ENCODE results near the gene SLC22A6. TPM values are rescaled to one million over a fixed set of nuclear protein-coding genes. Genes with fewer than 3 reads are reported as not detected.

SLC22A6 gene, protein sequence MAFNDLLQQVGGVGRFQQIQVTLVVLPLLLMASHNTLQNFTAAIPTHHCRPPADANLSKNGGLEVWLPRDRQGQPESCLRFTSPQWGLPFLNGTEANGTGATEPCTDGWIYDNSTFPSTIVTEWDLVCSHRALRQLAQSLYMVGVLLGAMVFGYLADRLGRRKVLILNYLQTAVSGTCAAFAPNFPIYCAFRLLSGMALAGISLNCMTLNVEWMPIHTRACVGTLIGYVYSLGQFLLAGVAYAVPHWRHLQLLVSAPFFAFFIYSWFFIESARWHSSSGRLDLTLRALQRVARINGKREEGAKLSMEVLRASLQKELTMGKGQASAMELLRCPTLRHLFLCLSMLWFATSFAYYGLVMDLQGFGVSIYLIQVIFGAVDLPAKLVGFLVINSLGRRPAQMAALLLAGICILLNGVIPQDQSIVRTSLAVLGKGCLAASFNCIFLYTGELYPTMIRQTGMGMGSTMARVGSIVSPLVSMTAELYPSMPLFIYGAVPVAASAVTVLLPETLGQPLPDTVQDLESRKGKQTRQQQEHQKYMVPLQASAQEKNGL
- total RNA-seq (not detected), total RNA-seq (0 reads per million in 29 experiments)
- not detected for total RNA-seq (2013)

DNA sequence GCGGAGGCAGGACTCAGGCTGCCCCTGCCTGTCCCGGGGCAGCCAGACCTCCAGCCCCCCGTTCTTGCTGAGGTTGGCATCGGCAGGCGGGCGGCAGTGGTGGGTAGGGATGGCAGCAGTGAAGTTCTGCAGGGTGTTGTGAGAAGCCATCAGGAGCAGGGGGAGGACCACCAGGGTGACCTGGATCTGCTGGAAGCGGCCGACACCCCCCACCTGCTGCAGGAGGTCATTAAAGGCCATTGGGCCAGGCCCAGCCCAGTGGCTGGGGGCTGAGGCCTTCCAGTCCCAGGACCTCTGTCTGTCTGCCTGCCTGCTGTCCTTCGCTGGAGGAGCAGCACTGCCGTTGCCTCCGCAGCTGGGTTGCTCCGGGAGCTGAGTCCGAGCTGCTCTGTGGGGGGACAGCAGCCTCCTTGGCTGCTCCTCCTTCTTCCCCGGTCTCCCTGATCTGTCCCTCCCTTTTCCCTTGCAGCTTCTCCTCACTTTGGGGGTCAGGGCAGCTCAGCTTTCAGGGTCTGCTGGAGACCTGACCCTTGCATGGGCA is at the start of gene SLC22A6:
Gene SLC22A6, minus strand, starts transcription at position 517 of the 541 bp plus-strand sequence. Its CDS starts 277 bp downstream, at position 240.
- Mint-ChIP-seq H3K36me3 (no peaks in the 10 kb centered on the region), H3K4me1 (no peaks in the 10 kb centered on the region), H3K27ac (no peak within 1 kb of the TSS), H3K27me3 (peaks cover 13 to 22% of the 10 kb centered on the region in 2 donors), H3K9me3 (peaks cover 0 to 4% (median 0%) of the 10 kb centered on the region in 3 donors), H3K4me3 (no peak within 1 kb of the TSS)
- no peak within 1 kb of the TSS for H3K4me3 ChIP-seq (ENCODE audit: control insufficient read depth in 1 of 2, extremely low read depth in 1 of 2, low read length in 1 of 2)
- peaks cover 0 to 32% of the 10 kb centered on the region in 2 experiments for H3K27me3 ChIP-seq (replicated peaks in 1 of 2; ENCODE audit: control insufficient read depth in 2 of 2, extremely low read depth in 1 of 2, insufficient read depth in 2 of 2, low read length in 1 of 2)
- 69% methylated on average over 10 of the region's 14 CpGs for WGBS (ENCODE audit: insufficient coverage)
- H3K9me3 ChIP-seq = no peaks in the 10 kb centered on the region
- no peak for ATAC-seq (replicated peaks in 1 of 4)
- ChIA-PET CTCF (no interaction called here), POLR2A (no interaction called here)
- no peaks in the 10 kb centered on the region for H3K4me1 ChIP-seq (ENCODE audit: control insufficient read depth in 1 of 2, extremely low read depth in 1 of 2, insufficient read depth in 2 of 2, low read length in 2 of 2)
- no peaks in the 10 kb centered on the region for H3K36me3 ChIP-seq (ENCODE audit: control insufficient read depth in 2 of 2, extremely low read depth in 1 of 2, insufficient read depth in 1 of 2, low read length in 1 of 2)
- DNase-seq = no peak
- no peak within 1 kb of the TSS for H3K27ac ChIP-seq (ENCODE audit: low read length)

DNA sequence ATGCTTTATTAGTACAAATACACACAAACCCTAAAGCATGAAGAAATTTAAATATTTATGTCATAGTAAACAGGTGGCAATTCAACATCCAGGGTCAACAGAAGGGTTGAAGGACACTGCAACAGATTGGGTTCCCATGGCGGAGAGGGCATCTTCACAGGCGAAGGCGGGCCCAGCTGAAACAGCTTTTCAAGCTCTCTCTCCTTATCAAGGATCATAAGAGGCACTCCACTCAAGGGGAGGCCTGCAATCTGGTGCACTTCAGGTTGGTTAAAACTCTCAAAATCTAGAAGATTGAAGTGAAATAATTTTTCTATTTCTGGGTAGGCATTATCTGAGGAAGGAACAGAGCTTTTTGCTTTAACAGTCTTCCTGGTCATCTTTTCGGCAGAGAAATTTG is 47.7 kb upstream of the SLC22A6 start:
- Mint-ChIP-seq H3K27me3 (peaks cover 32 to 44% of the 10 kb centered on the region in 2 donors), H3K4me3 (no peak overlapping the region), H3K36me3 (no peaks in the 10 kb centered on the region), H3K9me3 (no peaks in the 10 kb centered on the region), H3K27ac (no peak overlapping the region), H3K4me1 (peaks cover 0 to 4% (median 2%) of the 10 kb centered on the region in 3 donors)
- ChIA-PET CTCF (no interaction called here), POLR2A (no interaction called here)
- Histone ChIP-seq H3K9me3 (no peaks in the 10 kb centered on the region), H3K36me3 (ENCODE audit: control insufficient read depth in 2 of 2, extremely low read depth in 1 of 2, insufficient read depth in 1 of 2, low read length in 1 of 2) (no peaks in the 10 kb centered on the region), H3K27ac (ENCODE audit: low read length) (no peak overlapping the region), H3K27me3 (replicated peaks in 1 of 2; ENCODE audit: control insufficient read depth in 2 of 2, extremely low read depth in 1 of 2, insufficient read depth in 2 of 2, low read length in 1 of 2) (peaks cover 0 to 12% of the 10 kb centered on the region in 2 experiments), H3K4me1 (ENCODE audit: control insufficient read depth in 1 of 2, extremely low read depth in 1 of 2, insufficient read depth in 2 of 2, low read length in 2 of 2) (no peaks in the 10 kb centered on the region), H3K4me3 (ENCODE audit: control insufficient read depth in 1 of 2, extremely low read depth in 1 of 2, low read length in 1 of 2) (no peak overlapping the region)
- ATAC-seq (replicated peaks in 1 of 4) (no peak), DNase-seq (no peak)
- 100% methylated on average over 1 of the region's 4 CpGs for WGBS (ENCODE audit: insufficient coverage)

DNA sequence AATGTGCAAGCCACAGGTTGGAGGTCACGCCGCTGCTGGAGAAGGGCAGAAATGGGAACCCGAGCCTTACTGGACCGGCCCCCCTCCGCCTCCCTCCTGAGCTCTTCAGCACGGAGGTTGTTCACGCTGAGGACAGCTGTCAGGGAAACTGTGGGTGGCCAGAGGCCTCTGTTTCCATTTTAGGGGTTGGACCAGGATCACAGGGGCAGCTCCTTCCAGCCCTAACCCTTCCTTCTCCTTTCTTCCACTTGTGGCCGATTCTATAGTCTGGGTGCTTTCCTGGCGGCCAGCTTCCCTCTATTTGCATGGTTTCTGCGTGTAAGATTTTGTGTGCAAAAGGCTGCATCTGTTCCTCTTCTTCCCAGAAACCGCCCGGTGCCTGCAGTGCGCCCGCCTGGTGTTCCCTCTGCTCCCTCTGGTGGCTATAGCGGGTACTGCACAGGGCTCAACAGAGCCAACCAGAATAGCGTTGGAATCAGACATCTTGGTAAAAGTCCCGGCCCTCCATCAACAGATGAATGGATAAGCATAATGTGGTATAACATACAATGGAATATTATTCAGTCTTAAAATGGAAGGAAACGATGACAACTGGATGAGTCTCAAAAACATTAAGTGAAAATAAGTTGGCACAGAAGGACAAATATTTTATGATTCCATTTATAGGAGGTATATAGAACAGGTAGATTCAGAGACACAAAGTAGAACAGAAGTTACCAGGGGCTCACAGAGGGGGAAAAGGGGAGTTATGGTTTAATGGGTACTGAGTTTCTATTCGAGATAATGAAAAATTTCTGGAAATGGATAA is 39.3 kb upstream of the SLC22A6 start:
- no peaks in the 10 kb centered on the region for H3K36me3 Mint-ChIP-seq
- CTCF ChIA-PET = interaction anchor here (0.6 to 4.9 kb wide), 3 partner anchors 114 to 119 kb away, joined by 3 to 58 read pairs (median 23); no protein-coding TSS in a partner anchor
- H3K27me3 Mint-ChIP-seq = peaks cover 21 to 34% of the 10 kb centered on the region in 2 donors
- Histone ChIP-seq H3K4me1 (ENCODE audit: control insufficient read depth in 1 of 2, extremely low read depth in 1 of 2, insufficient read depth in 2 of 2, low read length in 2 of 2) (peaks cover 0 to 5% of the 10 kb centered on the region in 2 experiments), H3K27me3 (replicated peaks in 1 of 2; ENCODE audit: control insufficient read depth in 2 of 2, extremely low read depth in 1 of 2, insufficient read depth in 2 of 2, low read length in 1 of 2) (peaks cover 0 to 31% of the 10 kb centered on the region in 2 experiments), H3K36me3 (ENCODE audit: control insufficient read depth in 2 of 2, extremely low read depth in 1 of 2, insufficient read depth in 1 of 2, low read length in 1 of 2) (no peaks in the 10 kb centered on the region), H3K9me3 (no peaks in the 10 kb centered on the region), H3K27ac (ENCODE audit: low read length) (no peak overlapping the region), H3K4me3 (ENCODE audit: control insufficient read depth in 1 of 2, extremely low read depth in 1 of 2, low read length in 1 of 2) (no peak overlapping the region)
- no peaks in the 10 kb centered on the region for H3K9me3 Mint-ChIP-seq
- peak overlapping the region in 1 of 2 donors; percentile 36 for H3K27ac Mint-ChIP-seq
- no peak overlapping the region for H3K4me3 Mint-ChIP-seq
- POLR2A ChIA-PET = no interaction called here
- 16% methylated on average over 13 of the region's 19 CpGs for WGBS (ENCODE audit: insufficient coverage)
- H3K4me1 Mint-ChIP-seq = peaks cover 4 to 6% (median 4%) of the 10 kb centered on the region in 3 donors
- ATAC-seq (replicated peaks in 1 of 4) (peak; percentile 82 to 90 (median 83)), DNase-seq (peak; percentile 49 to 86 (median 77))

DNA sequence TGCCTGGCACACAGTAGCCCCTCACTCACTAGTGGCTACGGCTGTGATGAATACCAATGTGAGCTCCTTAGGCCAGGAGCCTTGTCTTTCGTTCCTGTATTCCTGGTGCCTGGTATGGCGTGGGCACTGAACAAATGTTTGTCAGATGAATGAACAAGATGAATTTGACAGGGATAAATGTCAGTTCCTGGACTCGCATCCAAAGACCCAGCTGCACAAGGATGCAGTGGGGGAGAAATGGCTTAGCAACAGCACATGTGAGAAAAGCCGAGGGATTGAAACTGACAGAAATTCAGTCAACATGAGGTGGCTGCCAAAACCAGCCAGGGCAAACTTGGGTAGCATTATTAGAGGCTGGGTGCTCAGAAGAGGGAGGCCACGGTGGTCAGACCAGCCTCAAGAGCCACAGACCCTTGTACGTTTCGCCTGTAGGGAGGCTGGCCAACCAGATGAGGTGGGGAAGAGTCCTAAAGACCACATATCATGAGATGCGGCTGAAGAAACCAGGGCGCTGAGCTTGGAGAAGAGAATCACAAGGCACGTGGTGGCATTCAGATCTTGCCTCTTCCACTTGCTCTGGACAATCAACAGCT is 38.6 kb upstream of the SLC22A6 start:
- H3K9me3 ChIP-seq = no peaks in the 10 kb centered on the region
- H3K27me3 Mint-ChIP-seq = peaks cover 23 to 35% of the 10 kb centered on the region in 2 donors
- 83% methylated on average over 10 of the region's 11 CpGs for WGBS (ENCODE audit: insufficient coverage)
- ATAC-seq (replicated peaks in 1 of 4) (no peak), DNase-seq (no peak)
- no peak overlapping the region for H3K4me3 ChIP-seq (ENCODE audit: control insufficient read depth in 1 of 2, extremely low read depth in 1 of 2, low read length in 1 of 2)
- CTCF ChIA-PET = interaction anchor here (0.6 to 4.9 kb wide), 4 partner anchors 113 to 119 kb away, joined by 3 to 58 read pairs (median 14); no protein-coding TSS in a partner anchor
- peaks cover 0 to 5% of the 10 kb centered on the region in 2 experiments for H3K4me1 ChIP-seq (ENCODE audit: control insufficient read depth in 1 of 2, extremely low read depth in 1 of 2, insufficient read depth in 2 of 2, low read length in 2 of 2)
- no peak overlapping the region for H3K27ac Mint-ChIP-seq
- H3K4me1 Mint-ChIP-seq = peaks cover 4 to 6% (median 4%) of the 10 kb centered on the region in 3 donors
- no peaks in the 10 kb centered on the region for H3K36me3 ChIP-seq (ENCODE audit: control insufficient read depth in 2 of 2, extremely low read depth in 1 of 2, insufficient read depth in 1 of 2, low read length in 1 of 2)
- peaks cover 0 to 36% of the 10 kb centered on the region in 2 experiments for H3K27me3 ChIP-seq (replicated peaks in 1 of 2; ENCODE audit: control insufficient read depth in 2 of 2, extremely low read depth in 1 of 2, insufficient read depth in 2 of 2, low read length in 1 of 2)
- no peak overlapping the region for H3K27ac ChIP-seq (ENCODE audit: low read length)
- H3K36me3 Mint-ChIP-seq = no peaks in the 10 kb centered on the region
- no peak overlapping the region for H3K4me3 Mint-ChIP-seq
- no peaks in the 10 kb centered on the region for H3K9me3 Mint-ChIP-seq
- POLR2A ChIA-PET = no interaction called here

DNA sequence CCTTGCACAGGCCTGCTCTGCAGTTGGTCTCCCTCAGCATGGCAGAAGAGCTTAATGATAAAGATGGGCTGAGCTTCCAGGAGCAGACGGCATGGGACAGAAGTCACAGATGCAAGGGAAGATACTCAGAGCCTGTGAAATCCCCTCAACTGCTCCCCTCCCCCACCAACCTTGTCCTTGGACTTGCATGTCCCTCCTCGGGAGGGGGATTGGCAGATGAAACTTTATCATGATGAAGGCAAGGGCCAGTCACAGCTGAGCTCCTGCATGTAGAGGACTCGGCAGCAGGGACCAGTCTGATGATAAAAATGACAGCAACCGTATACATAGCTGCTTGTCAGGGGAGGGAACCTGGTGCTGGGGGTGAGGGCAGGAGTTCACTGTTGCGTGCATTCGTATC is 37.7 kb upstream of the SLC22A6 start:
- no peak overlapping the region for H3K4me3 ChIP-seq (ENCODE audit: control insufficient read depth in 1 of 2, extremely low read depth in 1 of 2, low read length in 1 of 2)
- H3K27me3 ChIP-seq (replicated peaks in 1 of 2; ENCODE audit: control insufficient read depth in 2 of 2, extremely low read depth in 1 of 2, insufficient read depth in 2 of 2, low read length in 1 of 2) = peaks cover 0 to 35% of the 10 kb centered on the region in 2 experiments
- peaks cover 0 to 5% of the 10 kb centered on the region in 2 experiments for H3K4me1 ChIP-seq (ENCODE audit: control insufficient read depth in 1 of 2, extremely low read depth in 1 of 2, insufficient read depth in 2 of 2, low read length in 2 of 2)
- no peak overlapping the region for H3K27ac ChIP-seq (ENCODE audit: low read length)
- no peak overlapping the region for H3K4me3 Mint-ChIP-seq
- H3K9me3 ChIP-seq = no peaks in the 10 kb centered on the region
- ChIA-PET POLR2A (no interaction called here), CTCF (interaction anchor here (0.6 to 4.9 kb wide), 4 partner anchors 115 to 262 kb away, joined by 3 to 58 read pairs (median 14); no protein-coding TSS in a partner anchor)
- H3K9me3 Mint-ChIP-seq = no peaks in the 10 kb centered on the region
- no peaks in the 10 kb centered on the region for H3K36me3 Mint-ChIP-seq
- peaks cover 25 to 34% of the 10 kb centered on the region in 2 donors for H3K27me3 Mint-ChIP-seq
- ATAC-seq (replicated peaks in 1 of 4) = no peak
- peaks cover 4 to 6% (median 4%) of the 10 kb centered on the region in 3 donors for H3K4me1 Mint-ChIP-seq
- H3K36me3 ChIP-seq (ENCODE audit: control insufficient read depth in 2 of 2, extremely low read depth in 1 of 2, insufficient read depth in 1 of 2, low read length in 1 of 2) = no peaks in the 10 kb centered on the region
- 87% methylated on average over 4 of the region's 6 CpGs for WGBS (ENCODE audit: insufficient coverage)
- DNase-seq = no peak
- H3K27ac Mint-ChIP-seq = no peak overlapping the region

Data from T-cell (primary cell).